ENCODE data around the gene MTMR1. TPM values are rescaled to one million over a fixed set of nuclear protein-coding genes. Genes with fewer than 3 reads are reported as not detected.

The MTMR1 gene
- total and polyA plus RNA-seq, 2 donors from 2014 or later: 6.2 to 24.5 TPM

DNA sequence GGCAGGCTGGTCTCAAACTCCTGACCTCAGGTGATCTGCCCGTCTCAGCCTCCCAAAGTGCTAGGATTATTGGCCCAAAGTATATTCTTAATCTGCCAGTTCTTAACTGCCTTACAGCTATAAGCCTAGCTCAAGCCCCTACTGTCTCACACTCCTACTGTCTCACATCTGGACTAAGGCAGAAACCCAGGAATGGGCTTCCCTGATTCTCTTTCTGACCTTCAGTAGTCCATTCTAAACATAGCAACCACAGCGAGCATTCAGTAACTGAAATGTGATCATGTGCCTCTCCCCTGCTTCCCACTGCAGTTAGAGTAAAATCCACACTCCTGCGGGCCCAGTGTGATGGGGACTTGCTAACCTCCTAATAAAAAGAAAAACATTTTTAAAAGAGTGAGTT lies 58.9 kb downstream of the MTMR1 start:
- FAIRE-seq: no peak
- H3K9ac ChIP-seq (ENCODE audit: low read length in 3 of 3): no peak overlapping the region
- no peak for DNase-seq
- H3K9me3 ChIP-seq (ENCODE audit: control insufficient read depth in 2 of 3, insufficient read depth in 1 of 3, low read length in 3 of 3): no peaks in the 10 kb centered on the region
- TF ChIP-seq CTCF (IDR thresholded peaks at IDR 0.05; ENCODE audit: borderline replicate concordance, extremely low read depth, insufficient read depth): no peak
- peaks cover 0 to 2% (median 0%) of the 10 kb centered on the region in 3 donors for H3K36me3 ChIP-seq (ENCODE audit: control insufficient read depth in 2 of 3, insufficient read depth in 3 of 3, low read length in 3 of 3)
- no peaks in the 10 kb centered on the region for H3K27me3 ChIP-seq (ENCODE audit: control insufficient read depth, insufficient read depth, low read length)
- H3K4me1 ChIP-seq (ENCODE audit: control insufficient read depth in 2 of 3, insufficient read depth in 2 of 3, low read depth in 1 of 3, low read length in 3 of 3): no peaks in the 10 kb centered on the region
- no peak overlapping the region for H3K27ac ChIP-seq (ENCODE audit: low read depth in 2 of 2, low read length in 2 of 2)
- intact Hi-C loops (cut with DNase I): no loop called here
- no peak overlapping the region for H3K4me3 ChIP-seq (ENCODE audit: low read length in 3 of 3)

- no peak overlapping the region for H3K4me3 ChIP-seq (ENCODE audit: low read length in 3 of 3)
- H3K27ac ChIP-seq (ENCODE audit: low read depth in 2 of 2, low read length in 2 of 2): no peak overlapping the region
- peaks cover 0 to 2% (median 0%) of the 10 kb centered on the region in 3 donors for H3K36me3 ChIP-seq (ENCODE audit: control insufficient read depth in 2 of 3, insufficient read depth in 3 of 3, low read length in 3 of 3)
- DNase-seq (no peak), FAIRE-seq (no peak)
- TF ChIP-seq CTCF (IDR thresholded peaks at IDR 0.05; ENCODE audit: borderline replicate concordance, extremely low read depth, insufficient read depth): no peak
- no peaks in the 10 kb centered on the region for H3K4me1 ChIP-seq (ENCODE audit: control insufficient read depth in 2 of 3, insufficient read depth in 2 of 3, low read depth in 1 of 3, low read length in 3 of 3)
- H3K9me3 ChIP-seq (ENCODE audit: control insufficient read depth in 2 of 3, insufficient read depth in 1 of 3, low read length in 3 of 3): no peaks in the 10 kb centered on the region
- intact Hi-C loops (cut with DNase I): no loop called here
- no peaks in the 10 kb centered on the region for H3K27me3 ChIP-seq (ENCODE audit: control insufficient read depth, insufficient read depth, low read length)
- H3K9ac ChIP-seq (ENCODE audit: low read length in 3 of 3): no peak overlapping the region
Observed at GRCh38 chrX:150753357-150753756, 60.2 kb downstream of the MTMR1 start.

DNA sequence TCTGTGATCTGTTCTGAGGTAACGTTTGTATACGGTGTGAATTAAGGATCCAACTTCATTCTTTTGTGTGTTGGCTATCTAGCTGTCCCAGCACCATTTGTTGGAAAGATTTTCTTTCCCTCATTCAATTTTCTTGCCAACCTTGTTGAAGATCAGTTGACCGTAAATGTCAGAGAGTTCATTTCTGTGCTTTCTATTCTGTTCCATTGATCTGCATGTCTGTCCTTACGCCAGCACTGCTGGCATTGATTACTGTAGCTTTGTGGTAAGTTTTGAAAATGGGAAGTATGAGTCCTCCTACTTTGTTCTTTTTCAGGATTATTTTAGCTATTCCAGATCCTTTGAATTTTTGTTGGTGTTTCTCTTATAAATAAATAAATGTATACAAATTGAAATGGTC lies 60.8 kb downstream of the MTMR1 start:
- Histone ChIP-seq H3K4me1 (ENCODE audit: control insufficient read depth in 2 of 3, insufficient read depth in 2 of 3, low read depth in 1 of 3, low read length in 3 of 3) (no peaks in the 10 kb centered on the region), H3K27me3 (ENCODE audit: control insufficient read depth, insufficient read depth, low read length) (no peaks in the 10 kb centered on the region), H3K36me3 (ENCODE audit: control insufficient read depth in 2 of 3, insufficient read depth in 3 of 3, low read length in 3 of 3) (peaks cover 0 to 2% (median 0%) of the 10 kb centered on the region in 3 donors), H3K9ac (ENCODE audit: low read length in 3 of 3) (no peak overlapping the region), H3K9me3 (ENCODE audit: control insufficient read depth in 2 of 3, insufficient read depth in 1 of 3, low read length in 3 of 3) (no peaks in the 10 kb centered on the region), H3K4me3 (ENCODE audit: low read length in 3 of 3) (no peak overlapping the region), H3K27ac (ENCODE audit: low read depth in 2 of 2, low read length in 2 of 2) (no peak overlapping the region)
- intact Hi-C loops (cut with DNase I): no loop called here
- DNase-seq (no peak), FAIRE-seq (no peak)
- TF ChIP-seq CTCF (IDR thresholded peaks at IDR 0.05; ENCODE audit: borderline replicate concordance, extremely low read depth, insufficient read depth): no peak

- DNase-seq (no peak), FAIRE-seq (no peak)
- Histone ChIP-seq H3K9ac (ENCODE audit: low read length in 3 of 3) (no peak overlapping the region), H3K36me3 (ENCODE audit: control insufficient read depth in 2 of 3, insufficient read depth in 3 of 3, low read length in 3 of 3) (peaks cover 0 to 2% (median 0%) of the 10 kb centered on the region in 3 donors), H3K27me3 (ENCODE audit: control insufficient read depth, insufficient read depth, low read length) (no peaks in the 10 kb centered on the region), H3K4me3 (ENCODE audit: low read length in 3 of 3) (no peak overlapping the region), H3K9me3 (ENCODE audit: control insufficient read depth in 2 of 3, insufficient read depth in 1 of 3, low read length in 3 of 3) (no peaks in the 10 kb centered on the region), H3K27ac (ENCODE audit: low read depth in 2 of 2, low read length in 2 of 2) (no peak overlapping the region), H3K4me1 (ENCODE audit: control insufficient read depth in 2 of 3, insufficient read depth in 2 of 3, low read depth in 1 of 3, low read length in 3 of 3) (no peaks in the 10 kb centered on the region)
- intact Hi-C loops (cut with DNase I): no loop called here
- TF ChIP-seq CTCF (IDR thresholded peaks at IDR 0.05; ENCODE audit: borderline replicate concordance, extremely low read depth, insufficient read depth): no peak
Observed at GRCh38 chrX:150757371-150757770, 64.2 kb downstream of the MTMR1 start.
